ENCODE data around the gene NUP214. TPM values are rescaled to one million over a fixed set of nuclear protein-coding genes. Genes with fewer than 3 reads are reported as not detected.
"Not testable (repeated sequence)": the region's sequence is repeated elsewhere in the genome, so short reads cannot be mapped to it uniquely, and the experiment has no call there.

Gene NUP214
- total RNA-seq, 2 donors from 2014 or later, result 29.0 to 30.8 TPM

GRCh38 chr9:131211920-131212319 lies 86.5 kb downstream of the NUP214 start:
- ATAC-seq; DNase-seq; intact Hi-C loops (cut with DNase I): not testable (repeated sequence)

GRCh38 chr9:131214286-131214856 lies 89.0 kb downstream of the NUP214 start:
- intact Hi-C loops (cut with DNase I), result no loop called here
- ATAC-seq (peak in 1 of 2 donors; percentile 27), DNase-seq (no peak)

- intact Hi-C loops (cut with DNase I), result no loop called here
- ATAC-seq (no peak), DNase-seq (no peak)
Measured at GRCh38 chr9:131214876-131215275, 89.5 kb downstream of the NUP214 start.

GRCh38 chr9:131216806-131217205 lies 91.4 kb downstream of the NUP214 start:
- DNase-seq, result no peak
- ATAC-seq, result no peak
- intact Hi-C loops (cut with DNase I), result no loop called here

GRCh38 chr9:131217331-131218031 lies 92.1 kb downstream of the NUP214 start:
- intact Hi-C loops (cut with DNase I), result no loop called here
- peak in 1 of 2 donors; percentile 35 for ATAC-seq
- no peak for DNase-seq

- intact Hi-C loops (cut with DNase I), result no loop called here
Measured at GRCh38 chr9:131218370-131218769, 93.0 kb downstream of the NUP214 start.

GRCh38 chr9:131220485-131220884 lies 95.1 kb downstream of the NUP214 start:
- DNase-seq, result no peak
- intact Hi-C loops (cut with DNase I), result no loop called here
- ATAC-seq, result no peak

More at GRCh38 chr9:131218370-131218769, 93.0 kb downstream of the NUP214 start:
- no peak for ATAC-seq
- no peak for DNase-seq

GRCh38 chr9:131222460-131222859 lies 97.1 kb downstream of the NUP214 start:
- DNase-seq (no peak), ATAC-seq (no peak)
- intact Hi-C loops (cut with DNase I), result no loop called here

- DNase-seq (no peak), ATAC-seq (no peak)
- intact Hi-C loops (cut with DNase I), result no loop called here
Measured at GRCh38 chr9:131226226-131226625, 100.8 kb downstream of the NUP214 start.

GRCh38 chr9:131227112-131227958 lies 101.9 kb downstream of the NUP214 start:
- ATAC-seq, result peak; percentile 30 to 35
- DNase-seq, result peak; percentile 64
- intact Hi-C loops (cut with DNase I), result no loop called here

- ATAC-seq (peak in 1 of 2 donors; percentile 23), DNase-seq (no peak)
- intact Hi-C loops (cut with DNase I), result no loop called here
Measured at GRCh38 chr9:131227959-131228460, 102.6 kb downstream of the NUP214 start.

GRCh38 chr9:131228988-131229387 lies 103.6 kb downstream of the NUP214 start:
- ATAC-seq, result no peak
- DNase-seq, result no peak
- intact Hi-C loops (cut with DNase I), result no loop called here

- DNase-seq (no peak), ATAC-seq (no peak)
- intact Hi-C loops (cut with DNase I), result no loop called here
Measured at GRCh38 chr9:131233556-131233955, 108.2 kb downstream of the NUP214 start.

- ATAC-seq (peak; percentile 43), DNase-seq (no peak)
- intact Hi-C loops (cut with DNase I), result no loop called here
Measured at GRCh38 chr9:131233995-131234394, 108.6 kb downstream of the NUP214 start.

- intact Hi-C loops (cut with DNase I), result loop anchor here in 1 of 2 donors (5.0 kb wide), 1 partner anchor 37 kb away; no protein-coding TSS in a partner anchor
- ATAC-seq (peak; percentile 58), DNase-seq (no peak)
Measured at GRCh38 chr9:131234799-131235479, 109.6 kb downstream of the NUP214 start.

- no peak for DNase-seq
- ATAC-seq, result peak; percentile 60 to 64
- intact Hi-C loops (cut with DNase I), result loop anchor here in 1 of 2 donors (5.0 kb wide), 1 partner anchor 37 kb away; no protein-coding TSS in a partner anchor
Measured at GRCh38 chr9:131235480-131235851, 110.1 kb downstream of the NUP214 start.

GRCh38 chr9:131236161-131236560 lies 110.8 kb downstream of the NUP214 start:
- DNase-seq (no peak), ATAC-seq (no peak)
- intact Hi-C loops (cut with DNase I), result loop anchor here in 1 of 2 donors (5.0 kb wide), 1 partner anchor 36 kb away; no protein-coding TSS in a partner anchor

GRCh38 chr9:131236761-131237160 lies 111.4 kb downstream of the NUP214 start:
- DNase-seq, result no peak
- peak in 1 of 2 donors; percentile 4 for ATAC-seq
- intact Hi-C loops (cut with DNase I), result loop anchor here in 1 of 2 donors (5.0 kb wide), 1 partner anchor 36 kb away; no protein-coding TSS in a partner anchor

GRCh38 chr9:131237291-131237690 lies 111.9 kb downstream of the NUP214 start:
- ATAC-seq, result no peak
- no peak for DNase-seq
- intact Hi-C loops (cut with DNase I), result loop anchor here in 1 of 2 donors (5.0 kb wide), 1 partner anchor 35 kb away; no protein-coding TSS in a partner anchor
